SK-N-MC (cell line): Measurements from ENCODE around the gene SCO2.

Source experiments
- EZH2 ChIP-seq: fragments of 200-600 bp; sonication (generic); IDR thresholded peaks from one replicate; pipeline ENCODE4 v1.6.1; 2017; ENCODE audit warnings: antibody characterized with exemption
- FOXP2 ChIP-seq: optimal IDR thresholded peaks from 2 replicates; pipeline ENCODE3; 2011; ENCODE audit warnings: mild to moderate bottlenecking, moderate library complexity; ENCODE audit not compliant: insufficient read depth; ENCODE audit errors: extremely low read length, control extremely low read depth
- POLR2AphosphoS5 ChIP-seq: IDR thresholded peaks from 2 replicates; pipeline ENCODE4 v1.6.1; 2012; ENCODE audit warnings: mild to moderate bottlenecking, low read depth, low read length, borderline replicate concordance

GRCh38 chr22:50522208-50522805 is 3.1 kb downstream of the SCO2 start:
- TF ChIP-seq EZH2 (no peak), POLR2AphosphoS5 (no peak), FOXP2 (no peak)
